Uterus (tissue), 2 donors: Measurements from ENCODE around the gene TLK1.

Experiments
- CTCF ChIP-seq, 4 experiments: fragments of 200-600 bp in 2 of 4; fragments of 450-650 bp in 2 of 4; sonication (generic) in 2 of 4; IDR thresholded peaks; one replicate each; pipeline ENCODE4 v1.5.1; 2016 to 2019; ENCODE audit warnings: antibody characterized with exemption in 4 of 4, mild to moderate bottlenecking in 2 of 4, moderate library complexity in 1 of 4
- POLR2A ChIP-seq, 2 donors: fragments of 450-650 bp; IDR thresholded peaks; one replicate each; pipeline ENCODE4 v1.6.1; 2016; ENCODE audit warnings: antibody characterized with exemption in 2 of 2, mild to moderate bottlenecking in 1 of 2, moderate library complexity in 1 of 2

DNA sequence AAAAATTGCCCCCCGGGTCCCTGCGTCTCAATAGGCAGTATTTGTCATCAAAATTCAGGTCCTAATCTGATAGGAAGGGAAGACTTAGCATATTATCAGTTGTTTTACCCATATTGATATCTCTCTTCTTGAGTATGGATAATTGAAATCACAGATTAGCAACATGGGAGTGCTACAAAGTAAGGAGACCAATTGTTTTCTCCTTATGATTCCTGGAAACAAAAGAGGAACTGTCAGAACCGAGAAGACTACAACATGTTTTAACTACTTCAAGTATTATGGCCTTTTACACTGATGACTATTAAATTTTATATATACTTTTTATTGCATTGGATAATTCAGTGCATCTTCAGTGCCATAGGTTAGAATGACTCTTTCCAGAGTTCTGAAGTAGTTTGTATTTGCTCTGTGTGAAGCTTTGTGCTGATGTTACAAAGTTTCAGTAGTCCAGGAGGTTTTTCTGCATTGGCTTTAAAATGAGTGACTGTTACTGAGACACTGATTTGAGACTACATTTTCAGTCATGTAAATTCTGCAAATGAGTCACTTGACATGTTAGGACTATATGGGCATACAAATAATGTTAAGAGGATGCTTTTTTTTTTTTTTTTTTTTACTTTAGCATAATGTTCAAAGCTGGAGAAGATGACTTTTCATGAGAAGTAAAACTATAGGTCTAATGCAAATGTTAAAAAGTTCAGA, 19.7 kb upstream of the TLK1 start:
- TF ChIP-seq CTCF (IDR thresholded peaks at IDR 0.05) (no peak), POLR2A (IDR thresholded peaks at IDR 0.05) (no peak)
